Measurements from ENCODE around the gene EHF. TPM values are rescaled to one million over a fixed set of nuclear protein-coding genes. Genes with fewer than 3 reads are reported as not detected.

Gene EHF
- total and polyA plus RNA-seq, 9 of the 15 experiments (the other 6 are each of a cell fraction or from before 2014, with no cell fraction given), result 0.04 to 0.54 (median 0.37) TPM

- no TSS peak for BruUV-seq (replicated peaks)
- H3K27me3 ChIP-seq (ENCODE audit: control insufficient read depth in 2 of 2, insufficient read depth in 2 of 2, low read length in 2 of 2), result no peaks in the 10 kb centered on the region
- in situ Hi-C loops (cut with MboI), result no loop called here
- H3K4me3 ChIP-seq, result no peak overlapping the region
- no peaks in the 10 kb centered on the region for H3K4me1 ChIP-seq (replicated peaks in 1 of 2; ENCODE audit: control insufficient read depth in 2 of 2, insufficient read depth in 2 of 2, low read length in 2 of 2)
- H3K36me3 ChIP-seq (ENCODE audit: control insufficient read depth, insufficient read depth, low read length), result no peaks in the 10 kb centered on the region
- H4K20me1 ChIP-seq (replicated peaks; ENCODE audit: control insufficient read depth, insufficient read depth, low read length), result no peaks in the 10 kb centered on the region
- ChIA-PET POLR2A (no interaction called here), CTCF (ENCODE audit: low intra/inter-chr PET ratio) (no interaction called here)
- H2AFZ ChIP-seq (ENCODE audit: low read depth, low read length), result no peak overlapping the region
- WGBS (ENCODE audit: insufficient coverage, low coverage, missing lambda C conversion rate), result 5% methylated on average over 1 of the region's 1 CpG
- no peak overlapping the region for H3K4me2 ChIP-seq (ENCODE audit: insufficient read depth, low read length)
- FAIRE-seq (no peak), ATAC-seq (no peak), DNase-seq (ENCODE audit: extremely low read depth in 1 of 4, low spot score in 3 of 4) (no peak)
- no peaks in the 10 kb centered on the region for H3K9me1 ChIP-seq (ENCODE audit: control insufficient read depth, insufficient read depth, low read length)
- no peak overlapping the region for H3K9ac ChIP-seq (ENCODE audit: insufficient read depth in 1 of 2, low read depth in 2 of 2, low read length in 2 of 2)
- no peaks in the 10 kb centered on the region for H3K9me3 ChIP-seq (replicated peaks; ENCODE audit: control insufficient read depth, insufficient read depth, low read depth, low read length)
- no peaks in the 10 kb centered on the region for H3K79me2 ChIP-seq (ENCODE audit: control insufficient read depth, insufficient read depth, low read length)
- TF ChIP-seq RBM22 (IDR thresholded peaks at IDR 0.05; ENCODE audit: low read depth, low read length, poor library complexity, severe bottlenecking) (no peak), TRIM25 (IDR thresholded peaks at IDR 0.05; ENCODE audit: borderline replicate concordance) (no peak), CAMTA2 (CRISPR knock-in tag; conservative IDR thresholded peaks at IDR 0.05) (no peak), PRDM10 (IDR thresholded peaks at IDR 0.05; ENCODE audit: partially characterized antibody) (no peak), ZNF449 (CRISPR knock-in tag; IDR thresholded peaks at IDR 0.05) (no peak), STAT5A (IDR thresholded peaks at IDR 0.05; ENCODE audit: borderline replicate concordance, low read length) (no peak), CREB3L1 (IDR thresholded peaks at IDR 0.05; ENCODE audit: borderline replicate concordance, low read depth) (no peak), HLTF (IDR thresholded peaks at IDR 0.05) (no peak), RFX5 (IDR thresholded peaks at IDR 0.05; ENCODE audit: low read depth, low read length) (no peak), ETV1 (tag; conservative IDR thresholded peaks at IDR 0.05; ENCODE audit: low read depth) (no peak), TCF3 (CRISPR knock-in tag; IDR thresholded peaks at IDR 0.05) (no peak), NFYB (IDR thresholded peaks at IDR 0.05; ENCODE audit: extremely low read depth, insufficient read length) (no peak), ZNF253 (CRISPR knock-in tag; conservative IDR thresholded peaks at IDR 0.05) (no peak)
- no peak overlapping the region for H3K27ac ChIP-seq (ENCODE audit: extremely low read depth, low read depth, low read length)
- intact Hi-C loops (cut with micrococcal nuclease), result no loop called here
Measured at GRCh38 chr11:34676227-34676626, 55.3 kb downstream of the EHF start.

Data from K562 (cell line).